ENCODE data around the gene SMTNL2. TPM values are rescaled to one million over a fixed set of nuclear protein-coding genes. Genes with fewer than 3 reads are reported as not detected.

The SMTNL2 gene
- total and polyA plus RNA-seq, 2 of the 4 experiments (the other 2 are of a cell fraction): not detected

- ChIA-PET CTCF (no interaction called here), POLR2A (ENCODE audit: unreplicated experiment) (no interaction called here)
Measured at GRCh38 chr17:4636474-4637100, 52.3 kb downstream of the SMTNL2 start.

More at GRCh38 chr17:4636474-4637100, 52.3 kb downstream of the SMTNL2 start:
- Histone ChIP-seq H3K9me3 (ENCODE audit: control insufficient read depth, insufficient read depth, low read length) (no peaks in the 10 kb centered on the region), H4K91ac (ENCODE audit: insufficient read depth, low read depth, low read length) (no peak overlapping the region), H3K4me2 (ENCODE audit: low read depth, low read length) (no peak overlapping the region), H3K4me3 (ENCODE audit: insufficient read depth, low read depth, low read length) (no peak overlapping the region), H3K4me1 (ENCODE audit: control insufficient read depth, insufficient read depth, low read length) (no peaks in the 10 kb centered on the region; the same call in 1 of the 2 replicates), H3K27me3 (ENCODE audit: control insufficient read depth, insufficient read depth, low read length) (peaks cover 48% of the 10 kb centered on the region), H3K14ac (replicated peaks; ENCODE audit: low read depth, low read length) (no peak overlapping the region), H2BK120ac (ENCODE audit: low read depth, low read length) (no peak overlapping the region), H3K27ac (ENCODE audit: insufficient read depth, low read length) (no peak overlapping the region), H3K9me1 (ENCODE audit: insufficient read depth, low read length) (no peaks in the 10 kb centered on the region), H2BK20ac (ENCODE audit: low read depth, low read length) (no peak overlapping the region), H3K79me1 (ENCODE audit: low read depth in 1 of 2, low read length in 2 of 2) (no peaks in the 10 kb centered on the region), H3K23ac (ENCODE audit: low read depth, low read length) (no peak overlapping the region), H2AFZ (replicated peaks; ENCODE audit: low read length, poor library complexity) (no peak overlapping the region), H4K8ac (ENCODE audit: low read depth in 2 of 2, low read length in 2 of 2) (no peak overlapping the region), H4K5ac (ENCODE audit: low read depth, low read length) (no peak overlapping the region), H3K36me3 (ENCODE audit: control insufficient read depth, insufficient read depth, low read length) (no peaks in the 10 kb centered on the region), H2BK15ac (ENCODE audit: low read depth, low read length) (no peak overlapping the region), H2BK5ac (ENCODE audit: low read depth, low read length, poor library complexity, severe bottlenecking) (no peak overlapping the region), H3K9ac (ENCODE audit: low read depth, low read length) (no peak overlapping the region), H2AK5ac (ENCODE audit: low read depth, low read length) (no peak overlapping the region), H3K56ac (ENCODE audit: extremely low read depth, insufficient read depth, low read length) (no peak overlapping the region), H3K18ac (ENCODE audit: low read depth, low read length) (no peak overlapping the region), H2AK9ac (replicated peaks; ENCODE audit: low read depth, low read length, poor library complexity) (no peak overlapping the region), H3K4ac (ENCODE audit: low read depth, low read length) (no peak overlapping the region), H4K20me1 (ENCODE audit: insufficient read depth, low read length) (no peaks in the 10 kb centered on the region)
- no peak for DNase-seq
- no peak for ATAC-seq (ENCODE audit: low read depth)
- TF ChIP-seq BHLHE40 (IDR thresholded peaks at IDR 0.05; ENCODE audit: low read depth, low read length) (no peak), NFE2L2 (IDR thresholded peaks at IDR 0.05; ENCODE audit: low read depth, low read length) (no peak), CHD1 (IDR thresholded peaks at IDR 0.05; ENCODE audit: low read depth, low read length) (no peak), MXI1 (IDR thresholded peaks at IDR 0.05; ENCODE audit: borderline replicate concordance, low read depth, low read length) (no peak), ELK1 (IDR thresholded peaks at IDR 0.05; ENCODE audit: borderline replicate concordance, low read depth, low read length) (no peak), MAFK (IDR thresholded peaks at IDR 0.05; ENCODE audit: low read depth, low read length) (no peak), RCOR1 (IDR thresholded peaks at IDR 0.05; ENCODE audit: insufficient replicate concordance, low read length) (no peak), SMC3 (IDR thresholded peaks at IDR 0.05; ENCODE audit: low read depth, low read length) (no peak), FOS (IDR thresholded peaks at IDR 0.05; ENCODE audit: low read depth, low read length) (no peak), MAZ (IDR thresholded peaks at IDR 0.05; ENCODE audit: borderline replicate concordance, low read depth, low read length) (no peak), RAD21 (IDR thresholded peaks at IDR 0.05; ENCODE audit: low read length) (no peak), RFX5 (IDR thresholded peaks at IDR 0.05; ENCODE audit: low read depth, low read length) (no peak), POLR2A (IDR thresholded peaks at IDR 0.05; ENCODE audit: low read depth, low read length) (no peak), CEBPB (IDR thresholded peaks at IDR 0.05; ENCODE audit: low read depth, low read length) (no peak)
- TF ChIP-seq, protein P1, sequence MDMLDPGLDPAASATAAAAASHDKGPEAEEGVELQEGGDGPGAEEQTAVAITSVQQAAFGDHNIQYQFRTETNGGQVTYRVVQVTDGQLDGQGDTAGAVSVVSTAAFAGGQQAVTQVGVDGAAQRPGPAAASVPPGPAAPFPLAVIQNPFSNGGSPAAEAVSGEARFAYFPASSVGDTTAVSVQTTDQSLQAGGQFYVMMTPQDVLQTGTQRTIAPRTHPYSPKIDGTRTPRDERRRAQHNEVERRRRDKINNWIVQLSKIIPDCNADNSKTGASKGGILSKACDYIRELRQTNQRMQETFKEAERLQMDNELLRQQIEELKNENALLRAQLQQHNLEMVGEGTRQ (IDR thresholded peaks at IDR 0.05; ENCODE audit: low read depth, low read length): no peak
- TF ChIP-seq, protein P2, sequence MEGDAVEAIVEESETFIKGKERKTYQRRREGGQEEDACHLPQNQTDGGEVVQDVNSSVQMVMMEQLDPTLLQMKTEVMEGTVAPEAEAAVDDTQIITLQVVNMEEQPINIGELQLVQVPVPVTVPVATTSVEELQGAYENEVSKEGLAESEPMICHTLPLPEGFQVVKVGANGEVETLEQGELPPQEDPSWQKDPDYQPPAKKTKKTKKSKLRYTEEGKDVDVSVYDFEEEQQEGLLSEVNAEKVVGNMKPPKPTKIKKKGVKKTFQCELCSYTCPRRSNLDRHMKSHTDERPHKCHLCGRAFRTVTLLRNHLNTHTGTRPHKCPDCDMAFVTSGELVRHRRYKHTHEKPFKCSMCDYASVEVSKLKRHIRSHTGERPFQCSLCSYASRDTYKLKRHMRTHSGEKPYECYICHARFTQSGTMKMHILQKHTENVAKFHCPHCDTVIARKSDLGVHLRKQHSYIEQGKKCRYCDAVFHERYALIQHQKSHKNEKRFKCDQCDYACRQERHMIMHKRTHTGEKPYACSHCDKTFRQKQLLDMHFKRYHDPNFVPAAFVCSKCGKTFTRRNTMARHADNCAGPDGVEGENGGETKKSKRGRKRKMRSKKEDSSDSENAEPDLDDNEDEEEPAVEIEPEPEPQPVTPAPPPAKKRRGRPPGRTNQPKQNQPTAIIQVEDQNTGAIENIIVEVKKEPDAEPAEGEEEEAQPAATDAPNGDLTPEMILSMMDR (conservative IDR thresholded peaks at IDR 0.05; ENCODE audit: low read depth, low read length): no peak
- intact Hi-C loops (cut with micrococcal nuclease): no loop called here
- 64% methylated on average over 9 of the region's 12 CpGs; no CpG with 5 or more reads in 1 of the 2 experiments for WGBS, 2 experiments (ENCODE audit: extremely low coverage in 2 of 2, insufficient read length in 1 of 2)
- dilution Hi-C loops (cut with HindIII; ENCODE audit: low sequenced_read_pairs, unreplicated experiment): no loop called here
- in situ Hi-C loops (cut with MboI; ENCODE audit: low sequenced_read_pairs): no loop called here
- BruUV-seq (replicated peaks): no TSS peak

Measured in IMR-90 (cell line).